HG02840 (cell line): ENCODE results near the gene CPT1A.
"Not testable (repeated sequence)": the region's sequence is repeated elsewhere in the genome, so short reads cannot be mapped to it uniquely, and the experiment has no call there.

ENCODE experiments used
- ATAC-seq: cut with Tn5 transposase; IDR thresholded peaks from one replicate; pipeline ENCODE4 v1.9.1; 2021; ENCODE audit warnings: mild to moderate bottlenecking, moderate library complexity, moderate number of reproducible peaks; ENCODE audit not compliant: unreplicated experiment, low FRiP score

Gene CPT1A

DNA sequence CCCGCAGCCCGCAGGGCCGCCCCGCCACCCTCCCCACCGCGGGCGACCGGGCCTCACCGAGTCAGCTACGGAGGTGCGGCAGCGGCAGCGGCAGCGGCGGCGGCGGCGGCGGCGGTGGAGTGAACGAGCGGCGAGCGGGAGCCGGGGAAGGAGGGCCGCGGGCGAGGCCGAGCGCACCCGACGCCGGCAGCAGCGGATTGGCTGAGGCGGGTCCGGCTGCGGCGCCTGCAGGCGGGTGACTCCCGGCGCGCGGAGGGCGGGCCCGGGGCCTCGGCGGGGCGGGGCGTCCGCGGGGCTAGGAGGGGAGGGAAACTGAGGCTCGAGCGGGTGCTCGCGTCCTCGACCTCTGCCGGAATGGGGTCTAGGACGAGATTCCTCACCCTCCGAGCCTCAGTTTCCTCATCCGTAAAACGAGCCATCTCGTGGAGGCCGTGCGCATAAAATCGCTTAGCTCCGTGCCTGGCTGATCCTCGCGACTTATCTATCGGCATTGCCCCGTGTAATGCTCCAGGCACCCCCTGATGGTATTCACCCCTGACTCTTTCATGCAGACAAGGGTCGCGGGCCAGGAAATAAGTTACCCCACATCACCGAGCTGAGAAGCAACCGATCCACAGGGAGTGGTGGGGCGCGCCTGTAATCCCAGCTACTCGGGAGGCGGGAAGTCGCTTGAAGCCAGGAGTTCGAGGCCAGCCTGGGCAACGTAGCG is at the start of gene CPT1A:
TSS of gene CPT1A (minus strand) at position 199 of the 709 bp plus-strand sequence. CDS start 26,442 bp downstream, outside the sequence.
- no peak for ATAC-seq

DNA sequence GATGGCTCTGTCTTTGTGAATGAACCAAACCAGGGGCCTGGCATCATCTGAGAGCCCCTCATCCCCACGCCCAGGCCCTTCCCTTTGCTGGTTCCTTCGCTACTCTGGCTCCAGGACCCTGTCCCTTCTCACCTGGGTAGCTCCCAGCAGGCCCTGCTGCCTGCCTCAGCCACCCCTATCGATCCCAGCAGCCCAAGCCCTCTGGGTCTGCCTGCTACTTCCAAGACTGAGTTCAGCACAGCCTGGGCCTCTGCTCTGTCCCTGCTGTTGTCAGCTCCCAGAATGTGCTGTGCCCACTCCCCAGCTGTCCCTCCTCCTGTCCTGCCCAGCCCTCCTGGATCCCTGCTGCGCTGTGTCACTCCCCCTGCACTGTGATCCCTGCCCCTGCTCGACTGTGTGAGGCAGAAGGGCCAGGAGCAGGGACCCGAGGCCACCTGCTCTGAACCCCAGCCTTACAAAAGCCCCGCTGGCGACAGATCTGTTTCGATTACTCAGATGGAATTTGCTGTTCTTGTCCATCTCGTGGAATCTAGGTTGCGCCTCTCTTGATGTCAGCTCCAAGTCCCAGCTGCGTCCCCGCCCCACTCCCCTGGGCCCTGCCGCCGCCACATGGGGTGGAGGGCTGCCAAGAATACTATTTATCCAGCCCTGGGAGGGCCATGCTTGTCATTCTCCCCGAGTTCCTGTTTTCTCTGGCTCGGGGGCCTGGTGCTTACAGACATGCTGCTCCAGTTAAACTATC is 48.9 kb upstream of the CPT1A start:
- no peak for ATAC-seq

DNA sequence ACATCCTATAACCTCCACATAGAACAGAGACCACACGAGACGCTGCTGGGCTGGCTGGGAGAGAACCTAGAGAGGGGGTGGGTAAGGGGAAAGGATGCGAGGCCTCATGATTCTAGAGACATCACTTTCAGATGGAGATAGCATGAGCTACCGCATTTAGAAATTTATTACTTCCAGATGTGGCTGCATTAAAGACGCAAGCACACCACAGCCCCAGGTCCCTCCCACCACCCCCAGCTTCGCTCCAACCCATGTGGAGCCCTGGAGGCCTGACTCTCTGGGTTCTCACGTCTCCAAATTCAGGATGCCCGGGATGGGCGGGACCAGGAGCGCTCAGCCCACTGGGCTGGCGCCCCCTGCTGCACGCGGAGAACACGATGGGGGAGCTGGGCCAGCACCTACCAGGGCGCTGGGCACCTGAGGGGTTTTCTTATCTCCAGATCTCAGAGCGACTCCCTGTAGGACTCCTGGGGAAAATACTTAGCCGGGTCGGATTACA is 48.3 kb upstream of the CPT1A start:
- no peak for ATAC-seq

DNA sequence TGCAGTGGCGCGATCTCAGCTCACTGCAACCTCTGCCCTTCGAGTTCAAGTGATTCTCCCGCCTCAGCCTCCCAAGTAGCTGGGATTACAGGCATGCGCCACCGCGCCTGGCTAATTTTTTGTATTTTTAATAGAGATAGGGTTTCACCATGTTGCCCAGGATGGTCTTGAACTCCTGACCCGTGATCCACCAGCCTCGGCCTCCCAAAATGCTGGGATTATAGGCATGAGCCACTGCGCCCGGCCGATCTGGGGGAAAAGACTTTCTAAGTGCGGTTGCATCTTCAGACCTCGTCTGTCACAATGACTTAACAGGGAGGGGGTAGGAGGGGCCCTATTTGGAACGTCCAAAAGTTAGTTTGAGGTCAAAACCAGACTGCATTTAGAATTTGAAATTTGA is 43.1 kb upstream of the CPT1A start:
- ATAC-seq = not testable (repeated sequence)

DNA sequence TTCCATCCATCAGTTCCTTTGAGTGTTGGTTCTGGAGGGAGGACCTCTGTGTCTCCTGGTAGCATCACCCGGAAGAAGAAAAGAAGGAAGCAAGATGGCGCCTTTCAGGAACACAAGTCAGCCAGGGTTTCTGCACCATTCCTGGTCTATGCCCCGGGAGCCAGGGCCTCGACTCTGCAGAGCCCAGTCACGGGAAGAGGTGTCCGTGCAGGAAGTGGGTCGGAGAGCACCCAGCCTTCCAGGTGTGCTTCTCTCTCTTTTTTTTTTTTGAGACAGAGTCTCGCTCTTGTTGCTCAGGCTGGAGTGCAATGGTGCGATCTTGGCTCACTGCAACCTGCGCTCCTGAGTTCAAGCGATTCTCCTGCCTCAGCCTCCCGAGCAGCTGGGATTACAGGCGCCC is 40.7 kb upstream of the CPT1A start:
- no peak for ATAC-seq

DNA sequence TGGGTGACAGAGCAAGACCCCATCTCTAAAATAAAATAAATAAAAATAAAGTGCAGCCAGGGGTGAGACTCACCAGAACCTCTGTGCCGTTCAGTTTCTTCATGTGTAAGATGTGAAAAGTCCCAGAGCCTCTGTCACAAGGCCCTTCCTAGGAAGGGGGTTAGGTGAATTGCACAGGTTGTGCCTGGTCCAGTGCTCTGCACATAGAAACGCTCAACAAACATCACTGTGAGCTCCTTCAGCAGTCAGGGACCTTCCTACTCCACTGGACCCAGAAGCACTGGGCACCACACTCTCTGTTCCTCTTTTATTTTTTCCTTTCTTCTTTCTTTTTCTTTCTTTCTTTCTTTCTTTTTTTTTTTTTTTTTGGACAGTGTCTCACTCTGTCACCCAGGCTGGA is 39.6 kb upstream of the CPT1A start:
- no peak for ATAC-seq

DNA sequence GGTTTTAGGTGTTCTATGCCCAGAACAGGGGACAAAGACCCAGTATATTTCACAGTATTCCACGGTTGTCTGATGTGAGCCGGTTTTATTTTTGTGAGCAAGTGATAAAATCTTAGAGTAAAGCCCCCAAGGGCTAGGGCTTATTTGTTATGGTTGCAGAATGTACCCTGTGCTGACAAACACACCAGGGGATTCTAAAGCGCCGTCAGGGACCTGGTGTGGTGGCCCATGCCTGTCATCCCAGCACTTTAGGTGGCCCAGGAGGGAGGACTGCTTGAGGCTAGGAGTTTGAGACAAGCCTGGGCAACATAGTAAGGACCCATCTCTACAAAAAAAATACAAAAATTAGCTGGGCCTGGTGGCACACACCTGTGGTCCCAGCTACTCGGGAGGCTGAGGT is 39.1 kb upstream of the CPT1A start:
- ATAC-seq = no peak

DNA sequence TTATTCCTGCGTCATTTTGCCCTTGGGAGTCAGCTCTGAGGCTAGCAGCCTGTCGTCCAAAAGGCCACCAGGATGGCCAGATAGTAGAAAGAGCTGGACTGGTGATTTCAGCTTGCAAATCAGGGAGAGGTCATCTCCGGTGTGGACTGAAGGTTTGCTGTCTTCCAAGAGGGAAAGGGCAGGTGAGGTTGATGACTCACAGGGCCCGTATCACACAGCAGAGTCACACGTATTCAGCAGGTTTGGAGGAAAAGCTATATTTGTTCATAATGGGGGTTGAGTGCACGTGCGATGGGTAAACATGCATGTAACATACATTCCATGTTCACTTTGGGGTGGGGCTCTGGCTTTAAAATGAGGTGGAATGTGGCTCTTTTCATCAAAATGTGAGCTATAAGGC is 36.3 kb upstream of the CPT1A start:
- ATAC-seq = no peak

DNA sequence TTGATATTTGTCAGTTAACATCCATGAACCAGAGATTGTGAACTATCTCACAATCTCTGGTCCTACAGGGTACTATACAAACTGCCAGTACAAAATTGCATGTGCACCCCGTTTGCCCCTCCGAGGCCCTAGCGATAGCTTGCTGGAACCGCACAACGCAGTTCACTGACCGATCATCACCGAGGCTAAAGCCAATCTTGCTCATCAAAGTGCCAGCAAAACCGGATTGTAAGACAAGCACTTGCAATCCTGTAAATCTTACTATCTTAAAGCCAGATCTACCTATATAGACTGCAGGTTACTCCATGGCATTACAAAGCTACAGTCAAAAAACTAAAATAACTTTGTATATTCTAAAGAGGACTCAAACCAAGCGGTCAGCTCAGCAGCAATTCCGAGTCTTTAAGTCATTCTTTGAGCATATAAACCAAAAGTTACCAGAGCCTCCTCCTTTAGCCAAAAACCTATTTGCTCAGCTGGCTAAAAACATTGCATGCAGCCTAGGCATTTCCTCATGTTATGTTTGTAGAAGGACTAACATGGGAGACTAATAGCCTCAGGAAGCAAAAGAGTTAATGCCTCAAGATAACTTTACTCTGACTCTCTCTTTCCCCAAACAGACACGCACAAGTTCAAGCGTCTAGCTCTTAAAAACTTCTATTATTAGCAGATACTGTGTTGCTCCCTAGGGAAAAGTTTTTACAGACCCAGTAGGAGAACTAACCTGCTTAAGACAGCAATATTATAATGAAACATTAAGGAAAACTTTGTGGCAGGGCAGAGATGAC is 30.7 kb upstream of the CPT1A start:
- ATAC-seq = no peak

DNA sequence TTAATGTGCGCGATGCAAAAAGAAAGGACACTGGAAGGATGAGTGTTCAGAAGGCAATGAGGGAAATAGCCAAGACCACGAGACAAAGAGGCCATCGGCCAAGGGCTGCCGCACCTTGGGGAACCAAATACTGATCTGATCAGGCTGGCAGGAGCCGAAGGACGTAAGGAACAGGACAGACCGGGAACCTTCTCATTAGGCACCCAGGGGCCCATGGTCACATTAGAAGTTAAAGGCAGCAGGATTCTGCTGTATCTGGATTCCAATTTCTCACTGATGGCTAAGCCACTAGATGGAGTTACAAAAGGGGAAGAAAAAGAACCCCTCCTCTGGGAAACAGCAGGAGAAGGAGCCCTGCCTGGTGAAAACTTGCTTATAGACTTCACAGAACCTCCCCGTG is 28.8 kb upstream of the CPT1A start:
- ATAC-seq = no peak

DNA sequence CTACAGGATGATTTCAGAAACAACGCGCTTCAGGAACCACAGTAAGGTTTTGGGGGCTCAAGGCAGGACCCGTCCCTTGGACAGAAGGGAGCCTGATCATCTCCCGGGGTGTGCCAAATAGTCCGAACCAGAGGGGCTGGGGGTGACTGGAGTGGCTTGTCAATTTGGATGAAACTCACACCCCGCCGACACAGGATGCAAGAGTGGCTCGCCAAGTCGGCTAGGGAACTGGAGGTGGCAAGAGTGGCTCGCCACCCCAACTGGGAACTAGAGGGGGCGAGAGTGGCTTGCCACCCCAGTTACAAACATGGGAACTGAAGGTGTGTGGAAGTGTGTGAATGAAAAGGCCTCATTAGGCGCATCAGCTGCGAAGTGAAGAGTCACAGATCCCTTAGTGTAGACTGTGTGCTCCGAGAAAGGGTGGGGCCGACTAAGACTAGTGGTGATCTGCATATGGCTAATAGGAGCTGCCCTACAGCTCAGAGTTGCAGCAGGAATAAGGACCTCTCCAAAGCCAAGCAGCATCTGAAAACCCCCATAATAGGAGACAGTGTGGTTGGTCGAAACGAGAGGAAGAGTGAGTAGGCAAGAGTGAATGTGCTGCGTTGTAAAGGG is 26.6 kb upstream of the CPT1A start:
- no peak for ATAC-seq

DNA sequence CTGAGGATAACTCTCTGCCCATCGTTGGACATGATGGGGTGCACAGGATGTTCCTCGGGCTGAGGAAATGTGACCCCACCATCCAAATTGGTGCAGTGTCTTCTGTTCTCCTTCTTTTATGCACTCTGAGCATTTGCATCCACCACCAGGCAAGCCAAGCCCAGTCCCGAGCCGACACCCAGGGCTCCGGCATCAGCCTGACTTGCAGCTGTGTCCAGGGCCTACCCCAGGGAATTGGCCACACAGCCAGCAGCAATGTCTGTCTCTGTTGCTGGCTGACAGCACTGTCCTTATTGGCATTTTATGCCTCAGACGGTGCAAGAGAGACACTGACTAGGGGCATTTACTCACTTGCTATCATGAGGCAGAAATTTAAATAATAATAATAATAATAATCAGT is 25.4 kb upstream of the CPT1A start:
- no peak for ATAC-seq

DNA sequence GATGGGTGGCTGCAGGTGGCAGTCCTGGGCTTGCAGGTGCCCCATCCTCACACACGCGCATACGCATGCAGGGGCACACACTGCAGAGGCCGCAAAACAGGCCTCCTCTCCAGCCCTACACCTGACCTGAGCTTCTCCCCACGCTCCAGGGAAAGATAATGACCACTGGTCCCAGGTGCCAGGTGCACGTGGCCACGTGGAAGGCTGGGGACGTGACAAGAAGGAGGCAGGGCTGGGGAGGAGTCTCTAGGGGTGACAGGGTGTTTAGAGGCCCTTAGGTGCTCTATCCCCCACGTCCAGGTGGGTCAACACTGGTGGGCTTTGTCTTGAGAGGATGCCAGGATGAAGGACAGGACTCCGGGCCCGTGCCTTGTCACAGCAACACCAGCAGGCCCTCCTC is 23.5 kb upstream of the CPT1A start:
- ATAC-seq = no peak

DNA sequence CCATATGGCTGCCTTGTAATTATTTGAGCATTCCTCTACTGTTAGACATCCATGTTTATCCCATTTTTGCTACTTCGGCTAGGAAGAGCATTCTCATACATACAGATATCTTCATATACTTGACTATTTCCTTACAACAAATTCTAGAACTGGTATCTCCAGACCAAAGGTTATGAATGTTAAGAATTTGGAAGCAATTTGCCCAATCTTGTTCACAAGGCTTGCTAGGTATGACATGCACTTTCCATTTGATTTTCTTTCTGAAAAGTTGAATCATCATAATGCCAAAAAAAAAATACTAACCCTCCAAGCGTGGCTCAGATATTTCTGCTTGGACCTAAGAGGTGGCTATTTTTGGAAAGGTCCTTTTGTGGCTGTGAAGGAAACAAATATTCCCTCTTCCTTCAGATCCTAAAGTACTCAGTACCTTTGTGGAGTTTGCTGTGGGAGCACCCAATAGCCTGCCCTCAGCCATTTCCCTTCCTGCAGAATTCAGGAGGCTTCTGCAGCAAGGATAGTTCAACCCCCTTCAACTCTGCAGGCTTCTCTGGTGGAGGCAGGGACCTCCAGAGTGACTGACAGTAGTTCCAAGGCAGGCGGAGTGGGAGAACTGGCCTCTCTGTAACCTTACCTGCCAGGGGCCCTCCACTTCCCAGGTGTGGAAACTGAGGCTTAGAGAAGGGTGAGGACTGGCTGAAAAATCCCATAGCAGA is 22.0 kb upstream of the CPT1A start:
- ATAC-seq = no peak

DNA sequence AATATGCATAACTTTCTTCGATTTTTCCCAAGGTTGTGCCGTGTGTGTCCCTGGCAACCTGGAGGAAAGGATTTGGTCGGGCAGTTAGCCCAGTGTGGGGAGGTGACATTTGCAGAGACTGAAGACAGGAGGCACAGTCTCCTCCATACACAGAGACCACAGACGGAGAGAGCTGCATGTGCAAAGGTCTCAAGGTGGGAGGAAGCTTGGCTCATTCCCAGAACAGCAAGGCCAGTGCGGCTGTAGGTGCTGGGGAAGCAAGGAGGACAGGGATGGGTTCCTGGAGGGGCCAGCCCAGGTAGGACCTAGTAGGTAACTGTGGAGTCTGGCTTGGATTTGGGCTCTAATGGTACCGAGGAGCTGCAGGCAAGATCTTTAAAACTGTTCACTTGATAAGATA is 20.7 kb upstream of the CPT1A start:
- ATAC-seq = no peak

DNA sequence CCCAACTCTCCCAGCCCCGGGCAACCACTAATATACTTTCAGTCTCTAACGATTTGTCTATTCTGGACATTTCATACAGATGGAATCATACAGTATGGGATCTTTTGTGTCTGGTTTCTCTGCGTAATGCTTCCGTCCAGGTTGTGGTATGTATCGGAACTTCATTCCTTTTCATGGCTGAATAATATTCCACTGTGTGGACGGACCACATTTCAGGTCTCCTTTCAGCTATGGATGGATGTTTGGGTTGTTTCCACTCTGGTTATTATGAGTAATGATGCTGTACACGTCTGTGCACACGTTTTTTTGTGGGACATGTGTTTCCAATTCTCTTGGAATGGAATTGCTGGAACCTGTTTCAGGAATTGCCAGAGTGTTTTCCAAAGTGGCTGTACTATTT is 17.4 kb upstream of the CPT1A start:
- ATAC-seq = no peak

DNA sequence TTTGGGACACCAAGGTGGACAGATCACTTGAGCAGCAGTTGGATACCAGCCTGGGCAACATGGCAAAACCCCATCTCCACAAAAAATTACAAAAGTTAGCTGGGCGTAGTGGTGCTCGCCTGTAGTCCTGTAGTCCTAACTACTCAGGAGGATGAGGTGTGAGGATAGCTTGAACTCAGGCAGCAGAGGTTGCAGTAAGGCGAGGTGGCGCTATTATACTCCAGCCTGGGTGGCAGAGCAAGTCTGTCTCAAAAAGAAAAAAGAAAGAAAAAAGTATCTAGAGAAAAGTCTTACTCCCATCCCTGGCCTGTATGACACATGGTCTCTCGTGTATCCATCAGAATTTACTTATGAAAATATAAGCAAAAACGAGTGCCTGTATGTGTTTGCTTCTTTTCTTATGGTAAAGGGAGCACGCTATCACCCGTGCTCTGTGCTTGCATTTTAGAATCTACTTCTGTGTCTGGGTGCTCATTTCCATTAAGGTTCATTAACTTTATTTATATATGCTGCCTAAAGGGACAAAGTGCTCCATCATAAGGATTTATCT is 15.4 kb upstream of the CPT1A start:
- ATAC-seq = no peak

DNA sequence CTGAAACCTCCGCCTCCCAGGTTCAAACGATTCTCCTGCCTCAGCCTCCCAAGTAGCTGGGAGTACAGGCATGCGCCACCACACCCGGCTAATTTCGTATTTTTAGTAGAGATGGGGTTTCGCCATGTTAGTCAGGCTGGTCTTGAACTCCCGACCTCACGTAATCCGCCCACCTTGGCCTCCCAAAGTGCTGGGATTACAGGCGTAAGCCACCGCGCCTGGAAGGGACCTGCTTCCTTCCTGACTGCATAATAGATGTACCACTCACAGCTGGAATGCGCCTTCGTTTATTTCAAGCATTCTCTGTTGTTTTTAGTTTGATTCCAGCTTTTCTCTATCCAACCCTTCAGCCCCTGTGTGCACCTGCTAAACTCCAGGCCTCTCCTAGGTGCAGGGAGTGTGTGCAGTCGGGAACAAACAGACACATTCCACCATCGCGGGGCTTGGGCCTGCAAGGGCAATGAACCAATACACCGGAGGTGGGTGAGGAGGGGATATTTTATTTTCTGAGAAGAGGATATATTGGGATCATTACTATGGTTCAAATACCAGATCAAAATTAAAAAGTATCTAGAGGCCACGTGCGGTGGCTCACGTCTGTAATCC is 14.8 kb upstream of the CPT1A start:
- not testable (repeated sequence) for ATAC-seq

DNA sequence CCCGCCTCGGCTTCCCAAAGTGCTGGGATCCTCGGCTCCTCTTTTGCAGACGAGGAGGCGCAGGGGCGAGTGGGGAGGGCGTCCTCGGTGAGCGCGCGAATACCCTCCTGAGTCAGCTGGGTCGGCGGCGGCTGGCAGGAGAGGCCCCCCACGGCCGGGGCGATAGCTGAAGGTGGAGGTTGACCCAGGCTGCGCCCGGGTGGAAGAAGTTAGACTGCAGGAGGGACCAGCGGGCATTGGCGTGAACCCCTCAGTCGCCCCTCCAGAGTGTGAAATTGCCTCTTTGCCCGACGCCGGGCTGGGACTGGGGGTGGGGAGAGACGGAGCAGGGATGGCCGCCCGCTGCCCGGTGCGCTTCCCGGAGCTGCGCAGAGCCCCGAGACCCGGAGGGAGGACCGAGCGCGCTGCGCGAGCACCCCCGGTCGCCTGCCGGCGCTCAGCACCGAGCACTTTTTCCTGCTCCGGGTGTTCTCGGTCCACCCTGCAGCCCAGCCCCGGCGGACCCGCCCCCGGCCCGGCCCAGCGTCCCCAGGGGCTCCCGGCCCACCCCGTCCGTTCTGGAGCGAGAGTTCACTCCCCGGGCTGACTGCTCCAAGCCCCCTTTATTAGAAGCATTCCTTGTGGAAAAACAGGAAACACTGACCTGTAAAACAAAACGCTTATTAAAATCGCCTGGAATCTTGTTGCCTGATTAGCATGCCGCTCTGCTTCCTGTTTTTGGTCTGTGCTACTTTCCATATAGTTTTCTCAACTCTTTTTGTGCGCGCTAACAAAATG is 13.7 kb upstream of the CPT1A start:
- ATAC-seq = no peak
